HCEC 1CT (cell line): ENCODE measurements around the gene SEMA6A.

Source experiments
- DNase-seq: peaks from one replicate; pipeline ENCODE4 v3.0.0-alpha.2; 2017

SEMA6A gene

DNA sequence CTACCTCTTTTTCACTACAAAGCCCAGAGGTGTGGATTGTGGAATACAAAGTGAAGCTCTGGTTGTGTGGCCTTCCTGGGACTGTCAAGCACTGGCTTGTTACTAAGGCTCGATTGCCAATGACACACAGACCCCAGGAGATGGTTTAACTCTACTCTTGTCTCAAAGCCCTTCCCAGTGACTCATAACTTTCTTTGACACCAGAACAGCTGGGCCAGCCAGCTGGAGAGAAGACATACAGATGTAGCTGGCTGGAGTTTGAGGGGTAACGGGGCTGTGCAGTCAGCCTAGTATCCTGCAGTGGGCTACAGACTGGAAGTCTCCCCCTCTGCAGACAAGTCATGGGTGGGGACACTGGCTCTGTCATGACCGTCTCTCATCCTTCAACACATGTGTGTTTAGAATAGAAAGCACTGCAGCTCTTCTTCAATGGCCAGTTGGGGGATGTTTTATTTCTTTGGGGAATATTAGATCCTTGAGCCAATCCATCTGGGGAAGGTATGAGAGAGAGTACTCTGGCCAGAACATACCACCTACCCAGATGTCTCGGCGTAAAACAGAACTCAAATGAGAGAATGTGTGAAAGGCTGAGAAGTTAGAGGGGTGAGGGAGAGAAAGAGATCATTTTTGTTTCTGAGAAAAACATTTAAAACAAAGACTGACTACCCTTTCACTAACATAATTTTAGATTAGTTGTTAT lies 53.3 kb downstream of the SEMA6A start:
- no peak for DNase-seq

DNA sequence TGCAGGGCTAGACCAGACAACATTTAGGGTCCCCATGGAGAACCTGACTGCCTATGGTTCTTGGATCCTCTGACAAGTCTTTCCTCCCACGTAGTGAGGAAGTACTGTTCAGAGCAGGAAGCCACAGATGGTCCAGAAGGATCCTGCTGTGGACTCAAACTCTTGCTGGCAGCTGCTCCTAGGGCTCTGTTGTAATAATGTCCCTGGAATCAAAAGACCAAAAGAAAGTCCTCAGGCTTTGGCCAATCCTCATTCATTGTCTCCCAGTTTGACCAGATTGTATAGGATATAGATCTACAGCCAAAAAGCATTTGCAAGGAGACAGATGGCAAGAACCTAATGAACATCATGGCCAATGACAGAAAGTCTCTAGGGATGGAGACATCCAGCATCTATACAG lies 53.9 kb downstream of the SEMA6A start:
- DNase-seq: no peak

DNA sequence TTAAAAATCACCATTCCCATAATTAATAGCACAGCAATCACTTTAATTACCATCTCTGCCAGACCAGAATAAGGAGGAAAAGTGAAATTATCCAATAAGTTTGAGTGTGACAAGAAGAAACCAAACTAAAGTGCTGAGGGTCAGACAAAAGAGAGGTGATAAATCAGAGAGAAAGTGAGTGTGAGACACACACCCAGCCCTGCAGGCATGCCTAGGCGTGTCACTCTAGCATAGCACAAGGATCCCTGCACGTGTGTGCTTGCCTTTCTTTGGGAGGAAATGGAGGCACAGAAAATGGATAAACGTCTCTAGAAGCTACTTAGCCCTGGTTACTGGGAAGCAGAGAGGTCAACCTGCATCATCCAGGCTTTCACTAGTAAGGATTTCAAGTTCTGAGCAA lies 56.2 kb downstream of the SEMA6A start:
- DNase-seq: no peak

DNA sequence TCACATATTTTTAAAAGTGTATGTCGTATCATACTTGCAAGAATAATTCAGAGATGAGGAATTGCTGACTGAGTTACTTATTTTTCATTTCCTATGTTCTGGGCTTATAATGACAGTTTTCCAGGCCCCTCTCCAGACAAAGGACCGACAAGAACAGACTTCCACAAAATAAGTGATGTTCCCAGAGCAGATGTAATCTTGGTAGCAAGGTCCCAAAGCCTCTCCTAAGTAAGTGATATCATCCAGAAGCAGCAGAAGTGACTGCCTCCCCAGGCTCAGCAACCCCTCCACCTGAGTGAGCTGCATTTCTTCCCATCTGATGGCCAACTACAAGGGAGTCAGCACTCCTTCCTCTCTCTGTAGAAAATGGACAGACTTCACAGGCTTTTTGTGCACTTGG lies 57.1 kb downstream of the SEMA6A start:
- DNase-seq: no peak

DNA sequence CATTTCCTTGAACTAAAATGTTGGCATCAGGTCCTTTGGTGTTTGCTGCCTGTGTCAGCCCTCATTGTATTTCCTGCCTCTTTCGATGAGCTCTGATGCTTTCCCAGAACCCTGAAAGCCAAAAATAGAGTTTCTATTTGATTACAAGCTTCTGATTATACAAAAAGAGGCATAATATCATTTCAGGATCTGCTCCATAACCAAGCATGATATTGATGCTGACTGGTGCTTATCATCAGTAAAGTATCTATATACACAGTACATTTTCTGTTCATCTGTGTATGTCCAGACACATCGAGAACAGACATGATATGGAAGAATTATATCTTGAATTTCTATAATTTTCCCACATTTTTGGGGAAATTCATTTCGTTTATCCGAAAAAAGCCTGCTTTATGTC lies 58.6 kb downstream of the SEMA6A start:
- DNase-seq: no peak

DNA sequence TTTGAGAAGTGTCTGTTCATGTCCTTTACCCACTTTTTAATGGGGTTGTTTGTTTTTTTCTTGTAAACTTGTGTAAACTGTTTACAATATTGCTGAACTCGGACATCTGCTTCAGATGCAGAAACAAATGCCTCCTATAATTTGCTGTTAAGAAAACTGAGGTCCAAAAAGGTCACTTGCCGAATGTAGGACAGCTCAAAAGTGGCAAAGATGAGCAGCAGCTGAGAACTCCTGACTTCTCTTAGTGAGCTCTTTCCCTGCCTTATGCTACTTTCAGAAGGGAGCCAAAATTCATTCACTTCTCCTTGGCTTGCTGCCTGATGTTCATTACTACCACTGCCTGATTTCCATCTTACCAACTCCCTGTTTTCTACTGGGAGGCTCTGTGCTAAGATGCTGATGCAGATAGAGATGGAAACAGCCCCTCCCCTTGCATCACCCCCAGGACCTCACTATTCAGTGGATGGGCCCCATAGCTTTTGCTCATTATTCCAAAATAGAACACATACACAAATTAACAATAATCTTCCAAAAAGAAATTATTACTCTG lies 60.1 kb downstream of the SEMA6A start:
- DNase-seq: no peak

DNA sequence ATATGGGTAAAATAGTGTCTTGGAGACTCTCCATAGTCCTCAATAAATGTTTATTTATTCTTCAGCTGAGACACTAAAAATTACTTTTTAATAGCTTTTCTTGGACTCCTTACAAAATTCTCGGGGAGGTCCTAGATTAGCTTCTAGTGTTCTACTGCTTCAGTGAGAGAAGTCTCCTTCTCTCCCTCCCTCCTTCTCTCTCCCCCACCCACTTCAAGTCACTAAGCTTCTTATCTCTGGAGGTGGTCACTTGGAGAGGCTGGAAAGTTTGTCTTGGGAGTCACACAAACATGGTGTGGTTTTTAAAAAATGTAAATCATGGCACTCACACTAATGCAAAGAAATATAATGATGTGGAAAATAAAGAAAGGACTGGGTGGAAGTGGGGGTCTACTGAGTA lies 64.1 kb downstream of the SEMA6A start:
- no peak for DNase-seq

DNA sequence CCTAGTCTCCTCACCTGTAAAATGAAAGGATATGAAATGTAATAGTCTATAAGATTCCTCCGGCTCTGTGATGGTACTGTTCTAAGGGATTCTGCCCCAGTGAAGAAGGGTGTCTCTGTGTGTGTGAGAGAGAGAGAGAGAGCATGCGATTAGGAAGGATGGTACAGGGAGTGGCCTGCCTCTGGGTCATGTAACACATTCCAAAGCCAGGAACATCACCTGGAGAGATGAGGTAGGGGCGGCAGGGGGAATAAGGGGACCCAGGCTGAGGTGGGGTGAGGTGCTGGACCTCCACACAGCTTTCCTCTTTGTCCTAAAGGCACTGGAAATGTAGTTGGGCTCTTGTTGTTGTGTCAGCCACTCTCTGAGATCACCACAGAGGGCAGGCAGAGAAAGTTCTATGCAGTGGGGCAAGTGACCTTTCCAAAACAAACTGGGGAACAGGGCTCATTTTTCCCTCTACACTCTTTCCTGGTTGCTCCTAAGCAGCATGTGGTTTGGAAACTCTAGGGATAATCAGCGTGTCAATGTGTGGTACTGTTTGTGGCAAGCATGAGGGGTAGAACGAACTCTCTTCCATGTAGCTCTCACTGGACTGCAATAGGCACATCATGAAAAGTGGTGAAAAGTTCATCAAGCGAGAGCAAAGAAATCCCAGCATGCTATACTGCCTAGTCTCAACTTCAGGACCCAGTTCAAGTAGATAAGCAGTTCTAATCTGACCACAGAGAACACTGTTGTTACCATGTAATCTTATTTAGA lies 65.0 kb downstream of the SEMA6A start:
- DNase-seq: no peak

DNA sequence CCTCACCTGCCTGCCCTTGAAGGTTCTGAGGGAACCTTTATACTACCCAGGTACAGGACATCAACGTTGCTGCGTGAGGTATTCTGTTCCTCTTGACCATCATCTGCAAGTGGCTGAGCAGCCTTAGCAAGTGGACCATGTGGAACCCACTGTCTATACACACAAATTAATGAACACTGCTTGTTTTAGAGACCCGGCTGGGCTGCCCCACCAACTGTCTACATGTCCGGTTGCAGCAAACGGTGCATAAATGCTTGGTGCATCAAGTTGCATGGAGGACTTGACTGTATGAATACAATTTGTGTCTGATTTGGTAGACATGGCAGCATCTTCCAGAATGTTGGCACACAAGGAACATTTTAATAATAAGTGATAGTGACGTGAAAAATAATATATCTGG lies 65.8 kb downstream of the SEMA6A start:
- no peak for DNase-seq

DNA sequence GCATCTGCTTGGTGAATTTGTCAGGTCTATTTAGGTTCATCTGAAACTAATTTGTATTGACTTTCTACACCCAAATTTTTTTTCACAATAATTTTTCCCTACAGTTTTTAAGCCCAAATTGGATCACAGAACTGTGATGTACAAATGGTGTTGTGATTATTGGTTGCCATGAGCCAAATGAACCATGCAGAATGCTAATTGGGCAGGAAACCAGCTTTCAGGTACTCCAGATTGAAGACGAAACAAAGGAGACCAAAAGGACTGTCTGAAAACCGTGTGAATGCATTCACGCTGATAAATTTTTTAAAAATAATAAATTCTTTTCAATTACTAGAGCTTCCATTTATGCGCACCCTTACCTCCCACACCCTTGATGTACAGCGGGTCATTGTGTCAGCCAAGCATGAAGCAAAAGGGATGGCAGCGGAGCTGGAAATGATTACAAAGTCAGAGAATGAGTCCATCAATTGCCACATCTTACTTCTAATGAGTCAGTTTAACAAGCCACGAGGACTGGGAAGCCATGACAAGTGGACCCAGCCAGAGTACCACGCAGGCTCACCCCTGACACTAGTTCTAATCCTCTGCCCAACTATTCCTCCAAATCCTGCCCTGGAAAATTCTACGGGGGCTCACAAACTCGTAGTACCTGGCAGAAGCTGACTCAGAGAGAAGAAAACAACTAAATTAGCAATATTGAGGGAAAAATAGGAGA lies 66.5 kb downstream of the SEMA6A start:
- DNase-seq: no peak

DNA sequence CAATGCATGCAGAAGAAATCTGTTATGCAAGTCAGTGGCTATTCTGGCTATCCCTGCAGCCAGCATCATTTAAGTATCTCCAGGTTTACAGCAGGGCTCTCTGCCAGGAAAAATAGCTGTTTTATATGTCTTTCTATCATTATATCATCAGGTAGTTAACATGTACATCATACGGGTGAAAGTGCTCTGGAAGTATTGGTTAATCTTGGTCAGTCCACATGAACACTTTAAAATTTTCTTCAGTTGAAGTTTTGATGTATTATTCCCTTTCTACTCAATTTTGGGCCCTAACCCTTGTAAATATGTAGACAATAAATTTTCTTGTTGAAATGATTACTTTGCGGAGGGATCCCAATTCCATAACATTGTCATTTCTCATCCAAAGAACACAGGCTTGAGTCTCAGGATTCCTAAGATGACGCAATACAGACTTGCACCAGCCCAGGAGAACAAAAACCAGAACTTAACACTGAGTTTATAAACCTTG lies 67.5 kb downstream of the SEMA6A start:
- DNase-seq: no peak

DNA sequence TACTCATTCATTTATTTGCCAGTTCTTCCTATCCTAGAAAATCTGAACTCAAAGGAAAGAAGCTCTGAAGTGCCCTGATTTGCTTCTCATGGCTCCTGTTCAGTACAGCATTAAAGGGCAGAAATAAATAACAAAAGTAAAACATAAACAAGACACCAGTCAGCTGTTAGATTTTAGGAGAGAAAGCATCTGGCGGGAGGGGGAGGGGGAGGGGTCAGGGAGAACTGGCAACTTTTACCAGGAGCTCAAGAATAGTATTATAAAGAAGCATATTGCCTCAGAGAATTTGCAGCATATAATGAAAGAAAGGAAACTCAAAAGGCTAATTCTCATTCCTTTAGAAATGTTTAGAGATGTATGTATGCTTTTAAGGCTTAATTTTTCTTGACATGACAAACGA lies 68.1 kb downstream of the SEMA6A start:
- no peak for DNase-seq

DNA sequence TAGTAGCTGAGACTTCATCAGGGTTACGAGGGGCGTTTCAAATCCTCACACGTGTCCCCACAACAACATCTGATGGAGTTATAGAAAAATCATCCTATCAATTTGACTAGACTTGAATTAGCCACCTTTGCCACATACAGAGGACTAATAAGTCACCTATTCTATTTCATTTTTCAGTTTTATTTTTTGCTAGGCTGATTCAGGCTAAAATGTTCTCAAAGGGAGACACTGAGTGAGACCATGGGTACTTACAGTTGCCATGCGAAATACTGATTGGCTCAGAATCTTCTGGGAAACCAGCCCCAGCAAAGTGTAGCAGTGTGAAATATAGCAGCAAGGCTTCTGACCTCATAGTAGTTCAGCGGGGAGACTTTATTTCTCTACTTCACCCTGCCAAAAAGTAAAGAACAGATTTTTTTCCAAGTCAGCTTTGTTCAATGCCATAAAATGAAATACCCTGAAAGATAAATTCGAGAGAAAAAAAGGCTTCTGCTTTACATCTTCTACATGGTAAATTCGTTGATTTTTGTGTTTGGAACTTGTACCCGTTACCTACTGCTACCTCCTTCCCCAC lies 69.9 kb downstream of the SEMA6A start:
- DNase-seq: no peak

DNA sequence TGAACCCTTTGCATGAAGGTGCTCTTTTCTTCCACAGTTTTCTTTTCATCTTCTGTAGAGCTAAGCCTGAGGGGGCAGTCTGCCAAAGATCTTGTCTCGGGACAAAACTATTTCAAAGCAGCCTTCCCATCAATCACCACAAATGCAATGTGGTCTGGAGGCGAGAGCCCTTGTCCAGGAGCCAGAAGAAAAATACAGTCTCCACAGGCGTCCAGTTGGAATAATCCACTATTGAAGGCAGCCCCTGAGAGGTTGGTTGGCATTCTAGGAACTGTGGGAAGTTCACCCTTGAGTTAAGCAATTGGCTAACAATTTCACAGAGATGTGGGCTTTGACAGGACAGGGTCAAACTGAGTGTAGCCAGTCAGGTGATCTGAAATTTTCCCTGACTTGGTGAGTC lies 72.0 kb downstream of the SEMA6A start:
- DNase-seq: no peak

DNA sequence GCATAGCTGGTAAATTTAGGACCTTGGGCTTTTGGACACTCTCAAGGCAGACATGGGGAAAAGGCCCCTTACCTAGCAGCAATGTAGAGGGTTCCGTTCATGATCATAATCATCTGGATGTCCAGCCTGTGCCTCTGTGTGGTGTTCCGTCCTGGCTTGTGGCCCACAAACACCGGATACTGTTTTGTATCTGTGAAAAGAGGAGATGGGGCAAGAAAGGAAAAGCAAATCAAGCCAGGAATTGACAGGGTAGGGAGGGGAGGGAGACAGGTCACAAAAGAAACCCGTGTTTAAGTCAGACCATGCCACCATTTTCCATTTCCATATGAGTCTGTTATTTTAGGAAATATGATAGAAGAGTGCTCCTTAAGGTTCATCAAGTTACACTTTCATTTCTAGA lies 72.5 kb downstream of the SEMA6A start:
- no peak for DNase-seq

DNA sequence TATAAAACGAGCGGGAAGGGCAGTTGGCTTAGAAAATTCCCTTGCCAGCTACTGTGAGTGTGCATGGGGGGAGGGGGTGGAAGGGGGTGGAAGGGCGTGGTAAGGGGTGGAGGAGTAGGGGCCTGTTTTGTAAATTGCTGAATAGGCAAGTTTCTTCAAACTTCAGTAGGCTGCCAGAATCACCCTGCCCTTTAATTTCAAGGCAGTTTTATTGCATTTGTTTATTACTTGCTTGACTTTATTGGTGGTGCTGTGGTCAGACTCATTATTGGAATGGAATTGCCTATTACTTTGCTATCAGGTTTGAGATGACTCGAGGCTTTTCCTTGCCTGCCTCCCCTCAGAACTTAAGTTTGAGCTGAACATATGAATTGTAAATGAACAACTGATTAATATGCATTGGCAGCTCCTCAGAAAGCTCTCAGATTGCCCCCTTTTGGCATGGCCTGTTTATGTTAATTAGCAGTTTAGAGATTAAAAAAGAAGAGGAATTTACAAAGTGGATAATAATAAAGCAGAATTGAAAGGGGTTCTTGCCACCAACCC lies 76.0 kb downstream of the SEMA6A start:
- DNase-seq: no peak

DNA sequence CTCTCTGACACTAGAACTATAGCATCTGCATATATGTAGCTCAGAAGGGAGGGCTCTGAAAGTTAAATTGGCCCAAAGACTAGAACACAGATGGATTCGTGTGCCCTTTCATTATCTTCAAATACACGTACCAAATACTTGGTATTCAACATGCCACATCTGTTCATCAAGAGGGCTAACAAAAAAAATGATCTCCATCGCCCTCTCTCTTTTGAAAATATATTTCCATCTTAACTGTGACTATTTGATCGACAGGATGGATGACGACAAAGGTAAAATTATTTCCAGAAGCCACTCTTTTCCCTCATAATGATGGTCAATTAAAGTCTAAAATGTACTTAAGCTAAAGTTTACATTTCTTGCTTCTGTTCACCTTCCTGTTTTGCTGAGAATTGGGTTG lies 77.0 kb downstream of the SEMA6A start:
- DNase-seq: no peak

DNA sequence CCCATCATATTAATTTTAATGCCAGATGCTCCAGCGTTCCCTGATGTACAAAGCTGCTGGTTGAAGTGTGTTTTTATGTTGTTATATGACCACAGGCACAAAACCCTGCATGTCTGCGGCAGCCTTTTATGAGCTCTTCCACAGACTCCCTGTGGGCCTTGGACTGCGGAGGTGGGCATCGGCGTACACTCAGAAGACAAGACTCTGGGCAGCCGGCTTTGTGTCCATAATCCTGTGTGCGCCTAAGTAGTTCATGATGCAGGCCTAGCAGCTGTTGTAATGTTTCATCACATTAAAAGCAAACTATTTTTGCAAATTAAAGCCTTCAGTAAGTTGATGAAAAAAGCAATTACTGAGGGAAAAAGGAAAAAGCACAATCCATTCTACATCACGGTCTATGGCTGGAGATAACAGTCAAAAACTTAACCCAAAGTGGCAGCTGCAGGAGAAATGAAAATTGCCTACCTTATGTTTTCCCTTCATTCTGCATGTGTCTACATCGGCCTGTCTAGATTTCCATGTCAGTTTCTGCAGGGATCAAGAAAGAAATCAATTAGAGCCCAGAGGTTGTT lies 78.8 kb downstream of the SEMA6A start:
- DNase-seq: no peak

DNA sequence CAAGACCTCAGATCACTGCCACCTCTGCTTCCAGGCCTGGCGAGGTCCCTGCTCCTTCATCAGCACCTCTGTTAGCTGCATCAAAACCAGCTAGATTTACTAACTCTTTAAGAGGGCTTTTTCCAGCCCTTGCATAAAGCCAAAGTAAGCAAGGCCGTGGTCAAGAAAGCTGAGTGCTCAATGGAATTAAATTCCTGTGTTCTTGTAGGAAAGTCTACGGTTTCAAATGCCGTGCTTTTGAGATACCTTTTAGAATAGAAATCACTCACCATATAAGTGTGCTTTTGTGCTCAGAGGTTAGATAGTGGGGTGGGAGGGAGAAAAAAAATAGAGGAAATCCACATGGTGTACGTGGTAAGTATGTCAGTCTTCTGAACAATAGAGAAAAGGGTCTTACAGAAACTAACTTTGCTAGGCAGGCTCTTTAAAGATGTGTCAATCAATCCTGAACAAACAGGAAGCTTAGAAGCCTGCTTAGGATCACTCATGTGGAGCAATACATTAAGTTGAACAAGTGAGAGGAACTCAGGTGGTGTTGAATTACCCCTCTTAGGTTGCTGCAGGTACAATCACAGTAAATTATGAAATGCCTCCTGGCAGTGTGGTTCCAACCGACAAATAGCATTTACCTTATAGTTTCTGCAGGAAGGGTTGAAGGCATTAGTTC lies 79.7 kb downstream of the SEMA6A start:
- no peak for DNase-seq

DNA sequence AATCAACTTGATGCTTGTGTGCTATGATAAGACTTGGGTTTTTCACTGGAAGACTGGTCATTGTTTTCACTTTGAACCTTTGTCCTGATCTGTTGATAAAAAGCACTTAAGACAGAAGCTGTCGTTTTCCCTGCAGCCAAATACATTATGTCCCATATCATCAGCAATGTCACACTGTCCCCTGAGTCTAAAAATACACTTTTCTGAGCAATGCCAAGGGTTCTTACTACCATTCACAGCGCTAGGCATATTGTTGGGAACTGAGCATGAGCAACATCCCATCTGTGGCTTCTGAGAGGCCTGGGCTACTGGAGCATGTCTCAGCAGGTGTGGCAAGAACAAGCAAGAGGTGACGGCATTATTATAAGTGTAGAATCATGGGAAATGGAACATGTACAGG lies 81.8 kb downstream of the SEMA6A start:
- DNase-seq: no peak

DNA sequence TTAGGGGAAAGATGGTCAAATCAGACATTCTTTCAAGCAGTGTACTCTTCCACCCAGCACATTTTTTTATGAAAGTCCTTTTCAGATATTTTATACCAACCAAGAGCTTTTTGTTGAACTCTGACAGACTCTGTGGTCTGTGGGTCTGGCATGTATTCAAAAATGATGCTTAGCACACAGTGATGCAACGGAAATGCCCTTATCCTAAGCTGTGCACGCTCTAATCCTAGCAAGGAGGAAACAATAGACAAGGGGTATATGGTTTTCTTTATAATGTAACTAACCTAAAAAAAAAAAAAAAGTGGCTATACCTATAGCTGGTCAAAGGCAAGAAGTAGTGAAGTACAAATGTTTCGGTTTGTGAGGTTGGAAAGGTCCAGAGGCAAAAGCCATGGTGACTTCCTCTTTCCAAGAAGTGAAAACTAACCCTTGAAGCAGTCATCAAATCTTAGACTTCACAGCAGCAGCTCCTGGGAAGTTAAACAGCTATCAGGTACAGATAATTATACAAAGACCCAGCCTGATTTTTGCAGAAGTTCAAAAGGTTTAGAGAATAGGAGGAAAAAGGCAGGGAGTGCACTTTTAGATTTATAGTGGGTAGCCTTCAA lies 82.5 kb downstream of the SEMA6A start:
- peak; percentile 86 for DNase-seq
